GM18519 (cell line): ENCODE results near the gene ZCCHC24.

Experiments
- ATAC-seq: cut with Tn5 transposase; IDR thresholded peaks from one replicate; pipeline ENCODE4 v1.9.1; 2021; ENCODE audit warnings: mild to moderate bottlenecking, moderate library complexity; ENCODE audit not compliant: unreplicated experiment, low FRiP score

ZCCHC24 gene

DNA sequence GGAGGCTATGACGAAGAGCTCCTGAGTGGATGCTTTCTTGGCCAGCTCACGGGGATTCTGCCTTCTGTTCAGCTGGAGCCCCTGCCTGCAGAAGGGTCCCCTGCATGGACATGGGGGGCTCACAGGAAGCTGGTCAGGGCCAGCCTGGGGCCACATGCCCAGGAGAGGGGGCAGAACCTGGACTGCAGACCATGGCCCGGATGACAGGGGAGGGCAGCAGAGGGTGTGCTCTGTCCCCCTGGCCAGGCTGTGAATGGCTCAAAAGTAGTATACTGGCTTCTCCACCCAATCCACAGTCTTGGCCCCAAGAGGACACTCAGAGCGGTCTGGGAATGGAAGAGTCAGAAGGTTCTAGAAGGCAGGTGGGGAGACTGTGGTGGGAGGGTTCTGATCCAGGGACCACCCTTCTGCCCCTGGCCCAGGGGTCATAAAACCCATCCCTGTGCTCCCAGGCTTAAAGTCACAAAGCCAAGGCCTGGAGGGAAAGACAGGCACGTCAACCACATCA lies 57.9 kb downstream of the ZCCHC24 start:
- ATAC-seq: no peak

DNA sequence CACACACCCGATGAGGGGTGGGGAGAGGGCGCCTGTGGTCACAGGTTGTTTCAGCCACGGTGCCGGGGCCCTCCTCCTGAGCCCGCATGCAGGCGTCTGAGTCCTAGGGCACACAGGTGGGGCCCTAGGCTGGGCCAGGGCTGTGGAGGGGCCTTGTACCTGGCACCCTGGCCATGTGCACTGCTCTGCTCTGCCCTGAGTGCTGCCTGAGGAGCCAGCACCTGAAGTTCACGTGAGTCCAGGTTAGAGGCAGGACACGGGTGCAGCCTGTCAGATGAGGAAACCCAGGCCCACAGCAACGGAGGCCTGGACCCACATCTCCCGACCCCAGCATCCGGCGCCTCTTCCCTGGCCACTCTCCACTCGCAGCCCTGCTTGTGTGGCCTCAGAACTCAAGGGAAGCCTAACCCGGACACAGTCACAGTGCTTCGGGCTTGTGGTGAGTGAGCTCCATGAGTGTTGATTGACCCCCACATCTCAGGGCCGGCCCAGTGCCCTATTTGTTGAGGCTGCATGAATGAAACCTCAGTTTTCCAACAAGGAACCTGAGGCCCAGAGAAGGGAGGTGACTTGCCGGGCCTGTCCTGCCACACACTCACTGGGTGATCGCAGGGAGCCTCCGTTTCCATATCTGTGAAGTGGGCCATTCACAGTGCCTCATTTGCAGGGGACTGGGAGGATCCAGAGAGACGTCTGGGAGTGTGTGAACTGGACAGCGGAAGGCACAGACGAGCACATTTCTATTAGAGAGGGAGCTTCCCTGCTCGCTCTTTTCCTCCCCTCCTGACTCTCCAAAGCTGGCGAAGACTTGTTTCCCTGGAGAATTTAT lies 58.6 kb downstream of the ZCCHC24 start:
- ATAC-seq: no peak

DNA sequence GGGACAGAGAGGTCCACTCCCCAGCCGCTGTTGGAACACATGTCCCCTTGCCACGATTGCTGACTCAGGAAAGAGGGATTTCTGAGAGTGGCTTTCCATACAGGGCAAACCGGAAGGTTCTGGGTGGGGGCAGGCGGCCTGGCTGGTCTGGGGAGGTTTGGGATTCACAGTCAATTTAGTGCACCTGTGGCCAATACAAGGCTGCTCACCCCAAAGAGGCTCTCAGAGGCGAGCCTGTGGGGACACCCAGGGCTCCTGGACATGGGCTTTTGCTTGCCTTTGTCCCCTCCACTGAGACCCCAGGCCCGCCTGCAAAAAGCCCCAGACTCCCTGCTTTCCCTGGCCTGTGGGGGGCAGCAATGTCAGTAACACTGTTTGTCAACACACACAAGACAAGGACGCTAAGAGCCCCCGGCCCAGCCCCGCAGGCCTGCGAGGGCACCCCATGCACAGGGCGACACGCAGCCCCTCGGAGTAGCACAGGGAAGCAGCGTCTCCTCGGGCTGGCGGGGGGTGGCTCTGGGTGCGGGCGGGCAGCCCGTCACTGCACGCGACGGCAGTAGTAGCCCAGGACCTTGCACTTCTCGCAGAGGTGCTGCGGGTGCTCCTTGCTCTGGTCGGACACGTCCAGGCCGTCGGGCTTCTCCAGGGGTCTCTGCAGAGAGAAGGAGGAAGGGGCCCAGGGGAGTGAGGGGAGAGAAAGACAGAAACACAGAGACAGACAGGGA lies 59.5 kb downstream of the ZCCHC24 start:
- ATAC-seq: no peak

DNA sequence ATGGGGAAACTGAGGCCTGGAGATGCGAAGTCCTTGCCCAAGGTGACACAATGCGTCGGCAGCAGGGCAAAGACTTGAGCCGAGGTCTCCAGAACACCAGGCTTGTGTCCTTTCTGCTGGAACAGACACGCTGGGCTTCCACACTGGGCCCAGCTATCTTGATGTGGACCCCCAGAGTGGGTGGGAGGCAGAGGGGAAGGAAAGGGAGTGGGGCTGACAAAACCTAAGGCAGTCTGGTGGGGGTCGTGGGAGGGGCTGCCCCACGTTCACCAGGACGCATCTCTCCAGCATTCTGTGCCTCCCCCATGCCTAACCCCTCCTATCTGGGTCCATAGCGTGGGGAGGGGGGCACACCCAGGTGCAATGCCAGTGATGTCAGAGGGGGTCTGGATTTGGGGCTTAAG lies 60.0 kb downstream of the ZCCHC24 start:
- no peak for ATAC-seq

DNA sequence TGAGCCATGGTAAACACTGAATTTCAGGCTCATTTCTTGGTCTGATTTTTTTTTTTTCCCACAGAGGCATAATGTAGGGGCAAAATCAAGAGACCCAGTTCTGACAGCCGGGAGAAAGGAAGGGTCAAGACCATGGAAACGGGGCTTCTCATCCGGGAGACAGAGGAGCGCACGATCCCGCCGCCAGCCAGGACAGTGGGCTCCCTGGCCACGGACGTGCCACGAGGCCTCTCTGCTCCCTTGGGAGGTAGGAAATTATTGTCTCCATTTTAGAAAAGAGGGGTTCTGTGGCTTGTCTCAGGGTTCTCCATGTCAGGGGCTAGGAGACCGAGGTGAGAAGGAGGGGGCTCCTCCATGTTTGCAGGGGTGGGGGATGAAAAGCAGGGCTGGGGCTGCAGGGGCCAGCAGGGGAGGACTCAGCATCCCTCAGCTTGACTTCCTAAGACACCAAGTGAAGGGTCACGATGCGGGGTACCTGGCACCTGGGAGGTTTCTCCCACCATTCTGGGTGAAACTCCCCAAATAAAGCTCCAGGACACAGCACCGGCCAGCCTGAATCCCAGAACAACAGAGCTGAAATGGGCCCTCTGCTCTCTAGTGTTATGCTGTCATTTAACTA lies 60.5 kb downstream of the ZCCHC24 start:
- no peak for ATAC-seq

DNA sequence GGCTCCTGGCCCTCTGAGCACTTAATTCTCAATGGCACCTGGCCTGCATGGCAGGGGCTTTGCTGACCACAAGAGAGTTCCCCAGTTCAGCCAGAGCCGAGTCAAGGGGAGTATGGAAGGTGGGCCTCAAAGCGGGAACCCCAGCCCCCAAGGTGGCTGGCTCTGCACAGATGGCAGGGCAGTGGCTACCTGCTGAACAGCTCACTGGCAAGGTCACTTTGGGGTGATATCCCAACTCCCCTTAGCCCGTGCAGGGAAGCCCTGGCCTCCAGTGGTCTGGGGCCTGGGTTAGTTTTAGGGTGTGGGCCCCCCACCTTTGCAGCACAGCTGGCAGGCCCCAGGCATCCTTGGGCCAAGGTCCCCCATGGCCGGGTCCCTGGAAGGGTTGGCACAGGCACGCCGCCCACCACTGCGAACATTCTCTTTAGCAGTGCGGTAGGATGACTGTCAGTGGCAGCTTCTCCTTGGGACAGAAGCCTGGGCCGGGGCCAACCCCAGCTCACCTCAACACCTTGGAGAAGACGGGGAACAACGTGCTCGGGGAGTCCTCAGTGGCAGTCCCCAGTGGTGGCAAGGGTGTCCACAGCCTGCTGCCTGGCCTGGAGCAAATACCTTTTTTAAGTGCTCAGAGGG lies 61.3 kb downstream of the ZCCHC24 start:
- no peak for ATAC-seq

DNA sequence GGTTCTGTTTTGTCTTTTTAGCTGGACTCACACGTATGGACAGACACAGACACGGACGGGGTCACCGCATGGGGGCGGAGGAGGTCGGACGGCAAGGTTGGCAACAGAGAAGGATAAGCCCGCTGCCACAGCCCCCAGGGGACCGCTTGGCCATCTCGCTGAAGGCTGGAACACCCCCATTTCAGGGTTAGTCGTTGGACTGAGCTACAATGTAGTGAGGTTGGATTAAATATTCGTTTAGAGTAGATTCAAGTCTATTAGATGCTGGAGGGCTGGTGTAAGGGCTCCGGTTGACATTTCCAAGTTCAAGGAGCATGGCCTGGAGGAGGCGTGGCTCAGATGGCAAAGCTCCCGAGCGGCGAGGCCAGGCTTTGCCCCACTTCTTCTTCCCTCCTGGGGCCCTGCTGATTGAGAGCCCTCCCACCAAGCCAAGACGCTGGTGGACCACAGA lies 62.9 kb downstream of the ZCCHC24 start:
- no peak for ATAC-seq

DNA sequence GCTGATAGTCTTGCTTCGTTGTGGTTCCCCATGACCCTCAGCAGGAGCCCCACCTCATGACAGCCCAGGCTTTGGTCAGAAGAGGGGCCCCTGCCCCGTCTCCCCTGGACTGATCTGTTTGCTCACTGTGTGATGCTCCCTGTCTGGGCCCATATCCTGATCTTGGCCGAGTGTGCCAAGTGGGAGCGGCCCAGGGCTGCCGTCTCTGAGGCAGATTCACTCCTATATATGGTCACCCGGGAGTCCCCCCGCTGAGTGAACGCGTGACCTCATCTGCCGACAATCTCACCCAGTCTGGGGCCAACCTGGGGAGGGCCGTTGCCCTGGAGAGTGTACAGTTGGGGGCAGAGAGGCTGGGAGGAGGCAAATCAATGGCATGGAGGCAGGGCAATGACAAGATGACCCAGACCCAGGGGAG lies 63.6 kb downstream of the ZCCHC24 start:
- ATAC-seq: no peak

DNA sequence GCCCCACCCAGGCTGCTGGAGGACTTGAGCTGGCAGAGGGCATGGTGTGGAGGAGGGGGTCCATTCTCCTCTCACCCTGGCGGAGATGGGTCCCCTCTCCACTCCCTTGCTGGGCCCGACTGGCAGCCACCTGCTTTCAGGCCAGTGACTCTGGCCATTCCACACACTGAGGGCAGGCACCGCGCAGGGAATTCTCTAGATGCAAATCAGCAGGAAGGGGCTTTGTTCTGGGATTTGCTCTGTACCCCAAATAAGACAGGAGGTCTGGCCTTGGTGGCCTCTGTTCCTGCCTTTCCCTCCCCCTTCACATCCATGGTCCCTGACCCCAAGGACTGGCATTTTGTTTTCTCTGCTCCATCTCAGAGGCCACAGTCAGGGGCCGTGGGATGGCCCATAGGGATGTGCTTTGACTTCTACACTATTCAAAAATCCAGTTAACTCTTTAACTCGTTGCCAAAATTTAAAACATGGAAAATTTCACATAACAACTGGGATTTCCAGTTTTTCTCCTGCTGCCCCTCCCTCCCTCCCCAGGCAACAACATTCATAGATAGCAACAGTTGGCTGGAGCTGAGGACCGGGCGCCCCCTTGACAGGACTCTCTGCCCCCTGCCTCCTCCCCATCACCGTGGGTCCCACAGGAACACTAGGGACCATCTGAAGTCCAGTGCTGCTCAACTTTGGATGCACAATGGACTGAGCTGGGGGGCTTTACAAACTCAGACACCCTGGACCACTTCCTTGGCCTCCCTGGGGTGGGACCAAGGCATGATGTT lies 64.3 kb downstream of the ZCCHC24 start:
- ATAC-seq: no peak

DNA sequence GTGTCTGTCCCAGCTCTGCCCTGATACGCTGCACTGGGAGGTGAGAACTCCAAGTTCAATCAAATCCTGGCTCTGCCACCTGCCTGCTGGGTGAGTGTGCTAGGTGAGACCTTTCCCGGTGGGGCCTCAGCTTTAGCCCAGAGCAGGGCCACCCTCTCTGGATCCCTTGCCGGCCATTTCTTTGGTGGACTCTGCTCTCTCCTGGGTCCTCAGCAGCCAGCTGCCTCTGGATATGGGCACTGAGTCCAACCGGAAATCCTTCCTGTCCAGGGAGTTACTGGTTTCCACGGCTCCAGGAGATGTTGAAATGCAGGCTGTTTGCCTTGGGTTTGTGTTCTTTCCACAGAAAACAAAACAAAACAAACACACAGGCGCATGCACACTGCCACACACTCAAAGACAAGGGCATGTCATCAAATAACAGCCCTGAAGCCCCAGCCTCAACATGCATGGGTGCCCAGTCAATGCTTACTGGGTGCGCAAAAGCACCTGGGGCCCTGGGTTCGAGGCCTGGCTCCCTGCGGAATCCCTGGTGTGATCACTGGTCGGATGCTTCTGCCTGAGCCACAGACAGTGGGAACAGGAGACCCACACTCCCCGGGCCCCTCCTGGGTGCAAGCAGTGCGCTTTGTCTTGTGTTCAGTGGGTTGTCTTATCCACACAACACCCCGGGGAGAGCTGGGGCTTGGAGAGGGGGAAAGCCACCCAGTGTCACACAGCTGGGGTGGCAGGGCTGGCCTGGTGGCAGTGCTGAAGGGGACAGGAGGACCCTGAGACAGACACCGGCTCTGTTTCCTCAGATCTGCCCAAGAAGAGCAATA lies 65.1 kb downstream of the ZCCHC24 start:
- no peak for ATAC-seq

DNA sequence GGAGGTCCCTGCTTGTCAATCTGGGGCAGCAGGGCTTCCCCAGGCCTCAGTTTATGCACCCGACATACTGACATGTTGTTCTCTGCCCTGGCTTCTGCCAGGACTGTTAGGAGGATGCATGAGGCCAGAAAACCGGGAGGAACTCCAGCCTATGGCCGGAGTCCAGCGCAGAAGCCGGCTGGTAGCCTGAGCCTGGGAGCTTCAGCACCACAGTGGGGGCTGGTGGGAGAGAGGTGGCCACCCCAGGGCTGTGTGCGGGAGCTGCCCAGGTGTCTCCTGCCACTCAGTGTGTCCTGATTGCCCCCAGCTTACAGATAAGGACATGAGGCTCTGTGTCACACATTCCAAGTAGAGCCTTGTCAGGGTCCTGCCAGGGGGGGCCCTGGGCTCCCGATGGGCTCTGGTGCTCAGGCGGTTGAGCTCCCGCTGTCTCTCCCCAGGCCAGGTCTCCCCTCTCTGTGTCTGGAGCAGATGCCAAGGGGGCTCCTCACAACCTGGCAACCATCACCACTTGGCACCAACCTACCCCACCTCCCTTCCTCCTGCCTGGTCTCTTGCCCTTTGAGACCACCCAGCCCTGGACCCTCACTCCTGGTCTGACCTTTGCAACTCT lies 65.8 kb downstream of the ZCCHC24 start:
- ATAC-seq: no peak

DNA sequence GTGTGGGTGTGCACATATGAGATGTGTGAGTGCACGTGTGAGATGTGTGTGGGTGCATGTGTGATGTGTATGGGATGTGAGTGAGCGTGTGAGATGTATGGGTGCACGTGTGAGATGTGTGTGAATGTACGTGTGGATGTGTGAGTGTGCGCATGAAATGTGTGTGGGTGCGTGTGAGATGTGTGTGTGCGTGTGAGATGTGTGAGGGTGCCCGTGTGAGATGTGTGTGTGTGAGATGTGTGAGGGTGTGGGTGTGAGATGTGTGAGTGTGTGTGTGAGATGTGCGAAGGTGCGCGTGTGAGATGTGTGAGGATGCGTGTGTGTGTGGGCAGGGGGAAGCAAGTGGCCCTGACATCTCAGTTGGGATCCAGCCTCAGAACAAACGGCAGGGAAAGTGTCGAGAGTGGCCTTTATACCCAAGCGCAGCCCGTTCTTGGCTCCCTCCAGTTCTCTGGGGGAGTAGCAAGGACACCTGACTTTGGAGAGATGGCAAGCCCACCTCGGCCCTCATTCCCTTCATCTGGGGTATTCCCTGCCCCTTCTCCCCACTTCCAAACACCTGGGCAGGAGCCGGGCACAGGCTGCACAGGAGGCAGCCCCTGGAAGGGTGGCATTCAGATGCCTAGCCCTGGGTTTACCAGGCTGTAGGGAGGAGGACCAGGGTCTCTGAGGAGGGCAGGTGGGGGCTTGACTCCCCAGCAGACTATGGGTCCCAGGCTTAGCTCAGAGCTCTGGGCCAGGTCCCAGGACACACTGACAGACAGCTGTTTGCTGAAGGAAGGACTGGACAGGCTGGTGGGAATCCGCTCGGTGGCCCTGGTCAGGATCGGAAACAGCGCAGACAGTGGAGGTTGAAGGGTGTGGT lies 66.5 kb downstream of the ZCCHC24 start:
- ATAC-seq: no peak

DNA sequence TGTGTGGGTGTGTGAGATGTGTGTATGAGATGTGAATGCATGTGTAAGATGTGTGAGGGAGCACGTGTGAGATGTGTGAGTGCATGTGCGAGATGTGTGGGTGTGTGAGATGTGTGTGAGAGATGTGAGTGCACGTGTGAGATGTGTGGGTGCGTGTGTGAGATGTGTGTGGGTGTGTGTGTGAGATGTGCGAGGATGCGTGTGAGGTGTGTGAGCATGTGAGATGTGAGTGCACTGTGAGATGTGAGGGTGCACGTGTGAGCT lies 67.1 kb downstream of the ZCCHC24 start:
- no peak for ATAC-seq

DNA sequence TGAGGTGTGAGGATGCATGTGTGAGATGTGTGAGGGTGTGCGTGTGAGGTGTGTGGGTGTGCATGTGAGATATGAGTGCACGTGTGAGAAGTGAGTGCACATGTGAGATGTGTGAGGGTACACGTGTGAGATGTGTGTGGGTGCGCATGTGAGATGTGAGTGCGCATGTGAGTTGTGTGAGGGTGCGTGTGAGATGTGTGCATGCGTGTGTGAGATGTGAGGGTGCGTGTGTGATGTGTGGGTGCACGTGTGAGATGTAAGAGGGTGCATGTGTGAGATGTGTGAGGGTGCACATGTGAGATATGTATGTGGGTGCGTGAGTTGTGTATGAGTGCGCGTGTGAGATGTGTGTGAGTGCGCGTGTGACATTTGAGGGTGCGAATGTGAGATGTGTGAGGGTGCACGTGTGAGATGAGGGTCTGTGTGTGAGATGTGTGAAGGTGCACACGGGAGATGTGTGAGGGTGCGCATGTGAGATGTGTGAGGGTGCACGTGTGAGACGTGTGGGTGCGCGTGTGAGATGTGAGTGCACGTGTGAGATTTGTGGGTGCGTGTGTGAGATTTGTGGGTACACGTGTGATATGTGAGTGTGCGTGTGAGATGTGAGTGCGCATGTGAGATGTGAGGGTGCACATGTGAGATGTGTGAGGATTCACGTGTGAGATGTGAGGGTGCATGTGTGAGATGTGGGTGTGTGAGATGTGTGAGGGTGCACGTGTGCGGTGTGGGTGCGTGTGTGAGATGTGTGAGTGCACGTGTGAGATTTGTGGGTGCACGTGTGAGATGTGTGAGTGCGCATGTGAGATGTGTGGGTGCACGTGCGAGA lies 67.7 kb downstream of the ZCCHC24 start:
- no peak for ATAC-seq

DNA sequence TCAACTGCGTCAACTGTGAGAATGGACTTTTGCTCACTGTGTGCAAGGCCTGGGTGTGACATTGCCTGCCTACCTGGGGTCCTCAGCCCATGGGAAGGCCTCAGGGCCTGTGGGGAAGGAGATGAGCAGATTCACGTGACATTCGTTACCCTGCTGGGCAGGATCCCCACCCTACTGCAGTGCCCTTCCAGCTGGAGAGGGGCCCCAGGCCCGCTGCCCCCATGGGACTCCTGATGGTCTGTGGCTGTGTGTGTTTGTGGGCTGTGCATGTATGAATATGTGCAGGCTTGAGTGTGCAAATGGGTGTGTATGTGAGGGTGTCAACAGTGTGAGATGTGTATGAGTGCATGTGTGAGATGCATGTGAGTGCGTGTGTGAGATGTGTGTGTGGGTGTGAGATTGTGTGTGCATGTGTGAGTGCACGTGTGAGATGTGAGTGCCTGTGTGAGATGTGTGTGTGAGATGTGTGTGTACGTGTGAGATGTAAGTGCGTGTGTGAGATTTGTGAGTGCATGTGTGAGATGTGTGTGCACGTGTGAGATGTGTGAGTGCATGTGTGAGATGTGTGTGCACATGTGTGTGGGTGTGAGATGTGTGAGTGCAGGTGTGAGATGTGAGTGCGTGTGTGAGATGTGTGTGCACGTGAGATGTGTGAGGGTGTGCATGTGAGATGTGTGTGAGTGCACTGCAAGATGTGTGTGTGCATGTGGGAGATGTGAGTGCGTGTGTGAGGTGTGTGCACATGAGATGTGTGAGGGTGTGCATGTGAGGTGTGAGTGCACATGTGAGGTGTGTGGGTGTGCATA lies 68.5 kb downstream of the ZCCHC24 start:
- no peak for ATAC-seq

DNA sequence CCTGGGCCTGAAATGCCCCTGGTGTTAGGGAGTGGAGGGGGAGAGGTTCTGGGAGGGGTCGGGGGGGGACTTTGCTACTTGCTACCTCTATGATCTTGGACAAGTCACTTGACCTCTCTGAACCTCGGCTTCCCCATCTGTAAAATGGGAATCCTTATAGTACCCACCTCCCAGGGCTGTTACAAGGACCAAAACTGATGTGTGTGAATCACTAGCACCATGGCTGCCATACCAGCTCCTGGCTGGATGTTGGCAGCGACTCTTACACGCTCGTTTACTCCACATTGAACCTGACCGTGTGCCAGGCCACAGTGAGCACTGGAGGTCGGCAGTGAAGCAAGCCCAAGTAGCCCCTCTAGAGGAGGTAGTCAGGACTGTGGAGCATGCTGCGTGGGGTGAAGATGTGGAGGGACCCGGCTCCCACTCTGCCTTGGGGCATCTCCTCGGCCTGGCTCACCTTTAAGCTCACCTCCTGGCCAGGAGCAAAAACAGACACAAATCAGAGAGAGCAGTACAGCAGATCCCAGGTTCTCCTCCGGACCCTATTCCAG lies 69.3 kb downstream of the ZCCHC24 start:
- ATAC-seq: no peak
